Skeletal muscle satellite cell (primary cell): Measurements from ENCODE around the gene ERC1.
"Not testable (repeated sequence)": the region's sequence is repeated elsewhere in the genome, so short reads cannot be mapped to it uniquely, and the experiment has no call there.

Experiments
- H3K27me3 ChIP-seq: 2 replicates; pipeline ENCODE4 v1.7.0; 2013; ENCODE audit warnings: low read length; ENCODE audit not compliant: control insufficient read depth, insufficient read depth
- H3K36me3 ChIP-seq: 2 replicates; pipeline ENCODE4 v1.7.0; 2013; ENCODE audit warnings: mild to moderate bottlenecking, control low read depth, low read length; ENCODE audit not compliant: insufficient read depth
- H3K4me1 ChIP-seq: 2 replicates; pipeline ENCODE4 v1.7.0; 2013; ENCODE audit warnings: low read length; ENCODE audit not compliant: control insufficient read depth, insufficient read depth
- H3K4me2 ChIP-seq: 2 replicates; pipeline ENCODE4 v1.7.0; 2013; ENCODE audit warnings: mild to moderate bottlenecking, low read length
- H3K4me3 ChIP-seq: 2 replicates; pipeline ENCODE4 v1.7.0; 2013; ENCODE audit warnings: low read length
- H3K9ac ChIP-seq: 2 replicates; pipeline ENCODE4 v1.7.0; 2013; ENCODE audit warnings: mild to moderate bottlenecking, low read depth, low read length, moderate library complexity
- H3K9me3 ChIP-seq: replicated peaks from 2 replicates; pipeline ENCODE4 v1.7.0; 2013; ENCODE audit warnings: mild to moderate bottlenecking, control low read depth, low read length

ERC1 gene

DNA sequence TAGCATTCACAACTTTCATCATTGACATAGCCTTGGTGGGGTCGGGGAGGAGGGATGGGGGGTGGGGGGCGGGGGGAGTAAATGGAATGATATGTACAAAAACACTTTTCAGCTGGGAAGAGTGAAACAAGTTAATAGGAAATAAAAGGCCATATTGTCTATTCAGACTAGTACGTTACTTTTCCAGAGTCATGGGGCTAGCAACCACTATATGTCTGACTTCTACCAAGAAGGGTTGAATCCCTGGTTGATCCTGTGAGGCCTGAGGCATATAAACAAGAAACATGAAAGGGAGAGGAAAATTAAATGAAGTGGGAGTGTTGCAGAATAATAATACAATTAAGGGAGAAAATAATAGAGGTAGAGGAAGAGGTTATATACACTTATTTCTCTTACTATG, 225.5 kb downstream of the ERC1 start:
- no peaks in the 10 kb centered on the region for H3K36me3 ChIP-seq
- H3K4me1 ChIP-seq = peaks cover 31% of the 10 kb centered on the region
- no peaks in the 10 kb centered on the region for H3K27me3 ChIP-seq
- H3K4me2 ChIP-seq = peak overlapping the region; percentile 80
- no peaks in the 10 kb centered on the region for H3K9me3 ChIP-seq
- H3K9ac ChIP-seq = peak overlapping the region; percentile 32
- H3K4me3 ChIP-seq = no peak overlapping the region

DNA sequence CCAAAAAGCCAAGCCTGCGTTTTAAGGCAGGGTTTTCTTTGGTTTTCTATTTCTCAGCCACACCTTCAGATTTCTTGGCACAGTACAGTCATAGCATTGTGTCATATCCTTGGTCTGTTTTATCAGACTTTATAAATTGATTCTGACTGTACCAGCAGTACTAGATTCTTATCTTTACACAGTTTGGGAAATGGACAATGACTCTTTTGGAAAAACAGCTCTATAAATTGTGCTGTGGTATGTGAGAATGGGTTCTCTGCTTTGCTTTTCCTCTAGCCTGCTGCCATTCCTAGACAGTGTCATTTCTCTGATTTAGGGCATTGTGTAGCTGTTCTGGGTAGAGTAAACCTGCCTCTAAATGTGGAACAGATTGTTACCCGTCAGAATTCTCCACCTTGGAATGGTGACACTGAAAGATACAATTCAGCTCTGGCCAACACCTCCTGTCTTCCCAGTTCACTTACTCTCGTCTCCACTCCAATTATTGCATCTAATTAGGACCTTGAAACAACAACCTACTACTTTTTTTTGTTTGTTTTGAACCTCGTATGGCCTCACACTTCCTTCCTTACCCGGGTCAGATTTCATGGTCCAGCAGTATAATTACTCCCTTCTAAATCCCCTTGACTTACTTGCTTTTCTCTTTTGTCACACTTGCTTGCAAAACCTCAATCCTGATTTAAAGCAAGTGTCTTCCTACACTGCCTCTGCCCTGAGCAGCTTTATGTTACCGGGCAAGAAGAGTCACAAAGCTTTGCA, 226.3 kb downstream of the ERC1 start:
- Histone ChIP-seq H3K36me3 (no peaks in the 10 kb centered on the region), H3K9ac (peak overlapping the region; percentile 32), H3K4me1 (peaks cover 31% of the 10 kb centered on the region), H3K27me3 (no peaks in the 10 kb centered on the region), H3K9me3 (no peaks in the 10 kb centered on the region), H3K4me2 (peak overlapping the region; percentile 80), H3K4me3 (peak overlapping the region; percentile 51)

DNA sequence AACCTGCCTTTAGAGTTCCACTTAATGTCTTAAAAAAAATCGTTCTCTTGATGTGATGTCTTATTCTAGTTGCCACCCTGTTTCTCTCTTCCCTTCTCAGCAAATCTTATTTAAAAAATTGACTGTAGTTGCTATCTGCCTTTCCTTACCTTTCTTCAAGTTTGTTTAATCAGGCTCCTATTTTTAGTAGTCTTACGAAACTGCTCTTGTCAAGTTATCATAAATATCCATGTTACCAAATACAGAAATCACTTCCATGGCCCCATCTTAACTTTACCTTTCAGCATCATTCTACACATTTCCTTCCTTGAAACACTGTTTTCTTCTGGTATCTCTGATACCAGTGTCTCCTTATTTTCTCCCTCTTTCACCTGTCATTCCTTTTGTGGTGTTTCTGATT, 227.3 kb downstream of the ERC1 start:
- Histone ChIP-seq H3K9ac (no peak overlapping the region), H3K4me3 (no peak overlapping the region), H3K4me1 (peaks cover 31% of the 10 kb centered on the region), H3K36me3 (no peaks in the 10 kb centered on the region), H3K27me3 (no peaks in the 10 kb centered on the region), H3K4me2 (no peak overlapping the region), H3K9me3 (no peaks in the 10 kb centered on the region)

DNA sequence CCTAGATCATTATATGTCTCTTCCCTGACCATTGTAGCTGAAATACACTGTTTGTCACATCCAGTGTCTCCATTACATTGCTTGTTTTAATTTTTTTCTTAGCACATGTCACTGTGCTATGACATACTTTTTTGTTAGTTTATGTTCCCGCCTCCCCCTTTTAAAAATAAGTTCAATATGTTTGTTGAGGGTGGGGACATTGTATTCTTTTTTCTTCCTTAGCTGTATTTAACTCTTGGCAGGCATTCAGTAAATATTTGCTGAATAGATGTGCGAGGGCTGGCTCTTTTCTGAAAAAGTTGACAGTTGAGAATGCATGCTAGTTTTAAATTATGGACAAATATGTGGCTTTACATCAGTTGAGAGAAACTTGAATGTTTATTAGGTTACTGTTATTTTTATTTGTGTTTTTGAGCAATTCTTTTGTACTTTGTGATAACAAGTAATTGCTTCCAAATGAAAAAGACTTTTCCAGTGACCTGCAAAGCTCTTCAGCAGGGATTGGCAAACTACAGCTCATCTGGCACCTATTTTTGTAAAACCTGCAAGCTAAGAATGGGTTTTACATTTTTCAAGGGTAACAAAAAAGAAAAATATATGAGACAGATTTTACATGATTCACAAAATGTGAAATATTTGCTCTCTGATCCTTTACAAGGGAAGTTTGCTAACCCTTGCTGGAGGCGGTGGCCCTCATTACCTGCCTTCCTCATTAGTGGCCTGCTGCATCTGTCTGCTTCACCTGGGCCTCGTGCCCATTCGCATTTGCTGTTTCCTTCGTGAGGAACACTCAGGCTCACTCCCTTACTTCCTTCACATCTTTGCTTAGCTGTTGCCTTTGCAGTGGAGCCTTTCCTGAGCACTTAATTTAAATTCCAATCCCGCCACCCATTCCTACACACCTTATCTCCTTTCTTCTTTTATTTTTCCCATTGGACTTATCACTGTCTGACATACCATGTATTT, 229.4 kb downstream of the ERC1 start:
- H3K4me1 ChIP-seq = peaks cover 31% of the 10 kb centered on the region
- no peaks in the 10 kb centered on the region for H3K36me3 ChIP-seq
- H3K27me3 ChIP-seq = no peaks in the 10 kb centered on the region
- H3K9me3 ChIP-seq = no peaks in the 10 kb centered on the region
- no peak overlapping the region for H3K9ac ChIP-seq
- no peak overlapping the region for H3K4me3 ChIP-seq
- no peak overlapping the region for H3K4me2 ChIP-seq

DNA sequence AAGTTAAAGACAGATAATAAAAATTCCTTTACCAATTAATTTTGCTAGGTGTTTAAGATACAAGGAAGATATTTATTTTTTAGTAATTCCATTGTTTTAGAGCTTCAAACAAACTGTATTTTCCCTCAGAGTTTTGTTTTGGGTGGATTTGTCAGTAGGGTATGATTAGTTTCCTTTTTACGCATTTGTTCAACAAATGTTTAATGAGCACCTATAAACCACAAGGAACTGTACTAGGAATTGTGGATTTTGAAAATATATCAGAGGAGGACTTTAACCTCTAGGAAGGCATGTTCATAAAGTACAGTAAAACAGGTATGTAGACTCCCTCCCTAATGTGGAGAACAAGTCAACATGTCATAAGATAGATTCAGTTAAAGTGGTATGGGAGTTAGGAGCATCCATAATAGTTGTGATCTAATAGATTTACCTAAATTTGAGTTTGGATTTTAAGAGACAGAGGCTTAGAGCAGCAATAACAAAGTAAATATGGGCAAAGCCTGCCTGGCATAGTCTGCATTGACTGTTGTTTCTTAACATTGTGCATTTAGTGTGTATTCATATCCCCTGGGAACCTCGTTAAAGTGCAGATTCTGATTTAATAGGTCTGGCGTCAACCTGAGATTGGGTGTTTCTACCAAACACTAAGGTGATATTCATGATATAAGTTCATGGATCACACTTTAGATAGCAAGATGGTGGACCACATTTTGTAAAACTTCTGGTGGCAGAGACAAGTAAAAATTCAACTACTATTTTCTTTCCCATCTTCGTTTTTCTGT, 232.0 kb downstream of the ERC1 start:
- Histone ChIP-seq H3K27me3 (no peaks in the 10 kb centered on the region), H3K9me3 (no peaks in the 10 kb centered on the region), H3K4me3 (no peak overlapping the region), H3K36me3 (no peaks in the 10 kb centered on the region), H3K4me2 (no peak overlapping the region), H3K4me1 (peaks cover 16% of the 10 kb centered on the region), H3K9ac (no peak overlapping the region)

DNA sequence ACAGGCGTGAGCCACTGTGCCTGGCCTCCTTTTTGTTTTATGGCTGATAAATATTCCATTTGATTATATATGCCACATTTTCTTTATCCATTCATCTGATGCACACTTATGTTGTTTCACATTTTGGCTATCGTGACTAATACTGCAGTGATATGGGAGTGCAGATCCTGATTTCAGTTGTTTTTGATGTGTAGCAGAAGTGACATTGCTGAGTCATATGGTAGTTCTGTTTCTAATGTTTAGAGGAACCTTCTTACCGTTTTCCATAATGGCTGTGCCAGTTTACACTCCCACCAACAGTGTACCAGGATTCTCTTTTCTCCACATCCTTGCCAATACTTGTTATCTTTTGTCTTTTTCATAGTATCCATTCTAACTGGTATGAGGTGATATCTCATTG, 235.9 kb downstream of the ERC1 start:
- Histone ChIP-seq H3K9ac (no peak overlapping the region), H3K4me2 (no peak overlapping the region), H3K36me3 (no peaks in the 10 kb centered on the region), H3K9me3 (no peaks in the 10 kb centered on the region), H3K4me3 (no peak overlapping the region), H3K27me3 (no peaks in the 10 kb centered on the region), H3K4me1 (no peaks in the 10 kb centered on the region)

DNA sequence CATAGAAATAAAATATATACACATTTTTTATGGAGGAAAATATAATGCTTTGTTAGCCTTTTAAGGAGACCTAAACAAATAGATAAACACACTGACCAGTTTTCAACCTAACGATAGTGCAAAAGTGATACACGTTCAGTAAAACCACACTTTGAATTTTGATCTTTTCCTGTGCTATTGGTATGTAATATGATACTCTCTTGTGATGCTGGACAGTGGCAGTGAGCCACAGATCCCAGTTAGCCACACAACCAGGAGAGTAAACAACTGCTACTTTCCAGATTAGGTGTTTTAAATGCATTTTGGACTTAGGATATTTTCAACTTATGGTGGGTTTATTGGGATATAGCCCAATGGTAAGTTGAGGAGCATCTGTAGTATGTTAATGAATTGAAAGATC, 243.1 kb downstream of the ERC1 start:
- Histone ChIP-seq H3K4me3 (no peak overlapping the region), H3K4me2 (no peak overlapping the region), H3K9ac (no peak overlapping the region), H3K27me3 (no peaks in the 10 kb centered on the region), H3K9me3 (no peaks in the 10 kb centered on the region), H3K36me3 (peaks cover 8% of the 10 kb centered on the region), H3K4me1 (no peaks in the 10 kb centered on the region)

DNA sequence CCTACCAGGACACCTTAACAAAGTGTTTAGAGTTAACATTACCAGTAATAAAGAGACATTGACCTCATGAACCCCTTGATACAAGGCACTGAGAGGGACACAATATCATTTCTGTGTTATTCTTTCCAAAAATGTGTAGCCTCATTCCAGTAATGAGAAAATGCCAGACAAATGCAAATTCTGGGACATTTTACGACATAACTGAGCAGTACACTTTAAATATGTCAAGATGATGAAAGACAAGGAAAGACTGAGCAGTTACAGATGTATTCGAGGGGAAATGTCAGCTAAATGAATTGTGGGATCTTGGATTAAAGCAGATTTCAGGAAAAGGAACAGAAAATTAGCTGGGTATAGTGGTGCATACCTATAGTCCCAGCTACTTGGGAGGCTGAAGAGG, 255.6 kb downstream of the ERC1 start:
- Histone ChIP-seq H3K27me3 (no peaks in the 10 kb centered on the region), H3K4me3 (no peak overlapping the region), H3K4me2 (no peak overlapping the region), H3K36me3 (no peaks in the 10 kb centered on the region), H3K9me3 (no peaks in the 10 kb centered on the region), H3K9ac (no peak overlapping the region), H3K4me1 (no peaks in the 10 kb centered on the region)

DNA sequence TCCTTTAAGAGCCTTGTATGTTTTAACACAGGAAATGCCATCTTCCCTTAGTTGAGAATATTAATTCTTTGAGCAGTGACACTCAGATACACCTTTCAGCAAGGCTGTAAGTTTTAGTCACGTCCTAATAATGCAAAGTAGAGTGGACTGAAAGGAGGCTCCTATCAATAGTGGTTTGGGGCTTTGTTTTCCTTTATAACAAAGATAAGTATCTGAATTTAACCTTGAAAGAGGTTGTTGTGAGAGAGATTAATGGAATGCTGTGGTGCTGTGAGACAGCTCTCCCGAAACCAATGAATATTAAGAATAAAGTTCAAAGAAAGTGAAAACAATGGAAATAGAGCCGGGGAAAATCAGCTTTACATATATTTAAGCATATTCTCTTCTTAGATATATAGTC, 259.6 kb downstream of the ERC1 start:
- Histone ChIP-seq H3K4me1 (no peaks in the 10 kb centered on the region), H3K36me3 (no peaks in the 10 kb centered on the region), H3K9ac (no peak overlapping the region), H3K9me3 (no peaks in the 10 kb centered on the region), H3K4me2 (no peak overlapping the region), H3K27me3 (no peaks in the 10 kb centered on the region), H3K4me3 (no peak overlapping the region)

DNA sequence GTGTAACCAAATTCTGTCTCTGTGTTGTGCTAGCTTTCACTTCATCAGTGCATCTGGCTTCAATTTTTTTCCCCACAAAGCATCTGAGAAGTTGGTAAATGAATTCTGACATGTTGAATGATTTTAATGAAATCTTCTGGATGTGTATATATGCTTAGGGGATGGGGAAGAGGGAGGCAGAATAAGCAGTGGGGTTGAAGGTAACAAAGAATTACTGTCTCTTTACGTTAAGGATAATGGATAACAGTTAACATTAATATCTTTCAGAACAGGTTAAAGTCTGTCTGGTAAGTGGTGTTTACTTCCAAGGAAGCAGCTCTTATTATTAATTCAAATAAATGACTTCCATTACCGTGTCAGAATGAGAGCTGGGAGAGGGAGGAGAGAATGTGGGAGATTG, 261.7 kb downstream of the ERC1 start:
- no peaks in the 10 kb centered on the region for H3K27me3 ChIP-seq
- H3K4me1 ChIP-seq = no peaks in the 10 kb centered on the region
- H3K4me3 ChIP-seq = no peak overlapping the region
- H3K9me3 ChIP-seq = no peaks in the 10 kb centered on the region
- H3K9ac ChIP-seq = no peak overlapping the region
- H3K4me2 ChIP-seq = no peak overlapping the region
- peaks cover 5% of the 10 kb centered on the region for H3K36me3 ChIP-seq

DNA sequence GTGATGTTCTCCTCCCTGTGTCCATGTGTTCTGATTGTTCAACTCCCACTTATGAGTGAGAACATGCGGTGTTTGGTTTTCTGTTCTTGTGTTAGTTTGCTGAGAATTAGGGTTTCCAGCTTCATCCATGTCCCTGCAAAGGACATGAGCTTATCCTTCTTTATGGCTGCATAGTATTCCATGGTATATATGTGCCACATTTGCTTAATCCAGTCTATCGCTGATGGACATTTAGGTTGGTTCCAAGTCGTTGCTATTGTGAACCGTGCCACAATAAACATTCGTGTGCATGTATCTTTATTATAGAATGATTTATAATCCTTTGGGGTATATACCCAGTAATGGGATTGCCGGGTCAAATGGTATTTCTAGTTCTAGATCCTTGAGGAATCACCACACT, 264.1 kb downstream of the ERC1 start:
- not testable (repeated sequence) for H3K9ac ChIP-seq, H3K4me3 ChIP-seq, H3K36me3 ChIP-seq, H3K4me2 ChIP-seq, H3K9me3 ChIP-seq, H3K4me1 ChIP-seq, H3K27me3 ChIP-seq
